Measurements from ENCODE around the gene TEKT5.

TEKT5 gene

DNA sequence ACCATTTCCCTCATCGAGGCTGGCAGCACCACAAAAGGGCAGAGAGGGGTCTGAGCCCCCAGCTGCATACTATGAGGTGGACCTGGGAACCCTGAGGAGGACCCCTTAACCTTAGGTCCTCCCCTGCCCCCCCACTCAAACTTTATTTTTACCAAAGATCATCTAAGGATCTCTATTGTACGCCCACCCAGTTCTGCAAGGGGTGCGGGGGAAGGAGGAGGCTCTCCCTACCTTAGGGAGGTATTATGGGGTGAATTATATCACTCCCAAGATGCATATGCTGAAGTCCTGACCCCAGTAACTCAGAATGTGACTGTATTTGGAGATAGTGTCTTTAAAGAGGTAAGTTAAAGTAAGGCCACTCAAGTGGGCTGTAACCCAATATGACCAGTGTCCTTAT, 87.6 kb downstream of the TEKT5 start:
- no peak for DNase-seq

DNA sequence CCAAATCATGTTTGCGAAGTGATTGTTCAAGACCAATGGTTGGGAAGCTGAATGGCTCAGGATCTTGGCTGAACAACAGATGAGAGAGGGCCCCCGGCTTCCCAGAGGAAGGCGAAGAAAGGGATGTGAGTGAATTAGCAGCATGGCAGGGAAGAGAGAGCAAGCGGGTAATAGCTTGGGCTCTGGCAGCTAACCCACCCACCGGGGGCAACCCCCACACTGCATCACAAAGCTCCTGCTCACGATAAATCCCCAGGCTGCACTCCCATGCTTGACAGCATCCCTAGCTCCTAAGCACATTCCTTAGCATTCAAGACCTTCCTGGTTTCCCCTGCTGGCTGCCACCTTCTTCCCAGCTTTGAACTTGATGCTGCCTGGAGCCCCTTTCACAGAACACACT, 88.1 kb downstream of the TEKT5 start:
- no peak for DNase-seq

DNA sequence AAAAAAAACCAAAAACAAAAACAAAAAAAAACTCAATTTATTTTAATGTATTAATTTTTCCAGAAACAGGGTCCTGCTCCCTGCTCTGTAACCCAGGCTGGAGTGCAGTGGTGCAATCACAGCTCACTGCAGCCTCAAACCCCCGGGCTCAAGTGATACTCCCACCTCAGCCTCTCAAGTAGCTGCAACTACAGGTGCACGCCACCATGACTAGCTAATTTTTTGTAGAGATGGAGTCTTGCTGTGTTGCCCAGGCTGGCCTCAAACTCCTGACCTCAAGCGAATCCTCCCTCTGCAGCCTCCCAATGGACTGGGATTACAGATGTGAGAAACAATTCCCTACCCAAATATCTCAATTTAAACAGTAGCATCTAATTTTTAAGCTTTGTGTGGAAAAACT, 89.1 kb downstream of the TEKT5 start:
- no peak for DNase-seq

DNA sequence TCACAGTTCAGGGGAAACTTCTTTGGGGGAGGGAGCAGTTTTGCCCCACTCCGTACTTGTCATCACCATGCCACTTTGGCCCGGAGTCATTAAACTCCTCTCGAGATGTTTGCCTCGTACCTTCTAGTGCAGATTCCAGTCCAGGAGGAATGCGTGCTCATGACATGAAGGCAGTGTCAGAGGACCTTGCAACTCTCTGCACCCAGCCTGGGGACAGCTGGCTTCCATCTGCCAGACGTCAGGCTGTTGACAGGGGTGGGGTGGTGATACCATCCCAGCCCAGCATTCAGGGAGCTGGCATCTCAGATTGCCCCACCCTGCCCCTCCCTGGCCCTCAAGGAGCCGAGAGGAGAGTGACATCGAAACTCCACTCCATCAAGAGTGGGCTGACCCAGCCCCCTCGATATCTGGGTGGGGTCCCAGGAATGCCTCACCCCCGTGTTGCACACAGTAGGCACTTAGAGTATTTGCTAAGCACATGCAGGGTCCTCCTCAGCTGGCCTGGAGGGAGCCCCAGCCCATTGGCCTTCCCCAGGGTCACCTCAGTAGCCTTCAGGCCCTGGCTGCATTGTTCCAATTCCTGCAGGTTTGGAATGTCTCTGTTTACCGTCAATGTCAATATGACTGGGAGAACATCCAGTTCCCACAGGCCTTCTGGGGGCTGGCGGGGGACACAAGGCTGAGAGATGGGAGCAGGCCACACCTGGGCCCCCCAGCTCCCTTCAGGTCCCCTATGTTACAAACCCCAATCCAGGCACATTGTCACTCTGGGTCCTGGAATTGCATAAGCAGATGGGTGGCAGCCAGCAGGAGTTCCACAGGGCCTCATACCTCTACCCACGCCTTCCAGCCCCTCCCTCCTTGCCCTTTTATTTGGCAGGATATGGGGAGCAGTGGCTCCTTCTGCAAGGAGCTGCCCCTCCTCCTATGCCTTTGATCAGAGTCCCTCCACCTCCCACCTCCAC, 93.0 kb downstream of the TEKT5 start:
- no peak for DNase-seq

DNA sequence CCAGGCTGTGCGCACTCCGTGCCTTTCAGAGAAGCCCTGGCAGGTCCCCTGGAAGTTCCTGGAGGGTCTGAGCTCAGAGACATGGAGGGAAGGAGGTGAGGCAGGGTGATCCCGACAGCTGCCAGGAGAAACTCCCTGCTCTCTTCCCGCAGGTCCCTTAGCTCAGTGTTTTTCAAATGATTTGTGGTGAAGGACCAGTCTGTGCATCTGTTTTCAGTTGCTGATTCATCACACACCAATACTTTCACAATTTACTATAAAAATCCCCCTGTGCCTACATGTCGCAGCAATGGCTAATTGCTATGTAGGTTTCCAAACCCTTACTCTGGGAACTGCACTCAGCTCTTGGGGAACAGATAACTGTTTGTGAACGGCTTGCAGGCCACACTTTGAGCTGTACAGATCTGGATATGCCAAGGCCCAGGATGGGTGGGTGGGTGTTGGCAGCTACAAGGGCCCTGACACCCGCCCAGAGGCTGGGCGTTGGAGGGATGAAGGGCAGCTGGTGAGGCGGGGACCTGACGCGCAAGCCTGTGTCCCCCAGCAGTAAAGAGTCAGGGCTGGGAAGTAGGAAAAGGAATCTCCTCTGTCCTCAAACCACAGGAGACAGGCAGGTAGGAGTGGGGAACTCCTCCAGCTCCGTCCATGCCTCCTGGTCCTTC, 93.8 kb downstream of the TEKT5 start:
- DNase-seq, result no peak

DNA sequence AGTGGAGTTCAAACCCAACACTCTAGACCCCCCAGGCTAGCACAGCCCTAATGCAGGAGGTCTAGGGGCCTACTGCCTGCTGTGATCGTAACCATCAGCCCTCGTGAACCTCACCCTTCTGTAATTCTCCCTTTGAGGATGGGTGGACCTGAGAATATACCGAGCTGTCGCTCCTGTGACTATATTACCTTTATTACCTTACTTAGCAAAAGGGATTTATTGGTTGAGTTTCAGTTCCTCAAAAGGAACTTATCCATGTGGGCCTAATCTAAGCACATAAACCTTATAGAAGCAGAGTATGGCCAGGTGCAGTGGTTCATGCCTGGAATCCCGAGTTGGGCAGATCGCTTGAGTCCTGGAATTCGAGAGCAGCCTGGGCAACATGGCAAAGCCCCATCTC, 95.1 kb downstream of the TEKT5 start:
- no peak for DNase-seq

DNA sequence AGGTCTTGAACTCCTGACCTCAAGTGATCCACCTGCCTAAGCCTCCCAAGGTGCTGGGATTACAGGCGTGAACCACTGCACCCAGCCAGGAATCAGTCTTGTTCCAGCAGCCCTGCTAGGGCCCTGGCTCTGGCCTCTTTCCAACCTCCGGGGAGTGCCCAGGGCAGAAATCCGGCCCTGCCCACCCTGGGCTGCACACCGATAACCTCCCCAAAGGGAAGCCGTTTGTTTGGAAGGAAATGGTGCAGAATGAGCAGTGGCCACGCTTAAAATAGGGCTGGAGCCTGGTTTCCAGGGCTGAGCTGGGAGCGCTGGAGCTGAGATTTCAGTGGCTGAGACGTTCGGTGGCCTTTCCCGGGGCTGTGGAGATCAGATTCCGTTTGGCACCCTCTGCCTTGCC, 96.6 kb downstream of the TEKT5 start:
- DNase-seq, result no peak

DNA sequence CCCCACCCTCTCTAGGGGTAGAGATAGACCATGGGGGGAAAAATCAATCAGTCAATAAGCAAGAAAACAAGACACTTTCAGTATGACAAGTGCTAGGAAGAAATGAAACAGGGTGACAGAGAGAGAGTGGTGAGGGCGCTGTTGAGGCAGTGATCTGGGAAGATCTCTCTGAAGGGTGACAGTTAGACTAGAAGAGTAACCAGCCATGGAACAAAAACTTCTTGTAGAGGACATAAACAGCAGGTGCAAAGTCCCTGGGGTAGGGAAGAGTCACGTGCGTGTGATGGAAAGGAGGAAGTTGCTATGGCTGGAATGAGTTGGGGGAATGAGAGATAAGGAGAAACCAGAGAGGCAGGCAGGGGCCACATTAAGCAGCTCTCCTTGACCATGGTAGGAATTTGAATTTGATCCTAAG, 97.5 kb downstream of the TEKT5 start:
- DNase-seq, result no peak

DNA sequence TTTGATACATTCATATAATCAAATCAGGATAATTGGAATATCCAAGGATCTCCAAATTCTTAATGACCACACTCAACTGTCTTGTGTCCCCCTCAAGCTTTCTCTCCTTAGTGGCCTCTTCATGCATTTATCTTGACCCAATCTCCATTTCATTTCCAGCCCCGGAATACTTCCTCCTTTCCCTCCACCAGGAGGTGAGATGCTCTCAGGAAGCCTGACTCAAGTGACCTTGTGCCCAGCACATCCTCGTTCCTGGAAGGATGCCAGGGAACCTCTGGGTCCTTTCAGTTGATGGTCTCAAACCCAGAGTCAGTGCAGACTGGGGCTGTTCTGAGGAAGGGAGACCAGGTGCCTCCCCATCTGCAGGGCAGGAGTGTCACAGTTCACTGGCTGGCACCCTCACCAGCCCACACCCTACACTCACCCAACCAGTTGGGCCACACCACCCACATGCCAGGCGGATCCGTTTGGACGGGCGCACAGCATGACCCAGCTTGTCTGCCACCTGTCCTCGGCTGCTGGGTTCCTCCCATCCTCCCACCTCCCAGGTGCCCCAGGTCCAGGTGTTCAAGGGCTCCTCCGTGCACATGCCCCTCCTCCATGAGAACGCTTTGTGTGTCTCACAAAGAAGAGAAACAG, 100.3 kb downstream of the TEKT5 start:
- no peak for DNase-seq

DNA sequence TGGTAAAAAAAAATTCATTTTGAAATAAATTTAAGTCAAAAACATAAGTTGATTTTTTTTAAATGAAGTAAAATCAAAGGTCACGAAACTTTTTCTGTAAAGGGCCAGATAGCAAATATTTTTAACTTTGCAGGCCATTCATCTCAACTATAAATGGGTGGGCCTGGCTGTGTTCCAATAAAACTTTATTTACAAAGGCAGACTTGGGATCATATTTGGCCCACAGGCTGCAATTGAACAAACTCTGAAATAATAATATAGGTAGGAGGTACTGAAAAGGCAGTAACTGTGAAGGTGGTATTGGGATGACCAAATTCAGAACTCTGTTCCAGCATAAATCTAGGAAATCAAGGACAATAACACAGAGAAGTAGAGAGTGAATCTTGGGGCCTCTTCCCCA, 102.1 kb downstream of the TEKT5 start:
- DNase-seq, result no peak

DNA sequence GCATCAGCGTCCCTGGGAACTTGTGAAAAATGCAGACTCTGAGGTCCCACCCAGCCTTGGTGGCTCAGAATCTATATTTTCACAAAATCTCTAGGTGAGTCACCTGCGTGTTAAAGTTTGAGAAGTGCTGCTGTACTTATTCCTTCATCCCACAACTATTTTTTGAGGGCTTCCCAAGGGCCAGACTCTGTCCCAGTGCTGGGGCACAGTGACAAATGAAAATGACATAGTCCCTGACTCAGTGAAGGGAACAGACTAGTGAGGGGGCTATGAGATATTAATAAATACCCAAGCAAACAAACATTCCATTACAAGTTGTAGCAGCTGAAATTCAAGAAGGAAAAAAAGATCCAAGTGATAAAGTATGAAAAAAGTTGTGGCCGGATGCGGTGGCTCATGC, 104.4 kb downstream of the TEKT5 start:
- no peak for DNase-seq

DNA sequence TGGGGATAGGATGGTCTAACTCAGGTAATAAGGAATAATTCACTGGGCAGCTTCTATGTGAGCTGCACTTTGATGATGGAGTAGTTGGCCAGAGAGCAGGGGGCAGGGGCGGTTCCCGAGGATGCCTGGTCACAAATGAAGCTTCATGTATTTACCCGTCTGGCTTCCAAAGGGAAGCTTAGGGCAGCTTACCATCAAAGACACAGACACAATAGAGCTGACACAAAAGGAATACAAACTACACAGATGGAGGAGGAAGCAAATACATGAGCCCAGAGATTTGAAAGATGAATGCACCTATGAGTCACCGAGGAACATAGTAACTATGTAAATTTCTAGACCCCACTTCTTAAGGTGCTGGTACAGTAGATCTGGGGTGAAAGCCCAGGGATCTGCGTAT, 105.6 kb downstream of the TEKT5 start:
- no peak for DNase-seq

DNA sequence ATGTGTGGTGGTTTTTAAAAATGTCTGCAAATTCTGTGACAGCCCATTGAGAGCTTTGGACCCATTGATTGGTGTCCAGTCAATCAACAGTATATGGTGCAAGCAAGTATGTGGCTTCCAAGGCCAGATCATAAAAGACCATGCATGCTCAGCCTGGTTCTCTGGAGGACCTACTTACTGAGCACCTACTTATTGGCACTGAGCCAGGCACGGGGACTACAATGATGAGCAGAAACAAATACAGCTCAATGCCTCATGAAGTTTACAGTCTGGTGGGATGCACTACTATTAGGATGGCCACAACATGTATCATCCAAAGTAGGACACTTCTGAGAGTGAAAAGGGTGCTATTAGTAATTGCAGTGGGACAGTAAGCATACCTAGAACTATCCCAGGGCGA, 107.1 kb downstream of the TEKT5 start:
- no peak for DNase-seq

DNA sequence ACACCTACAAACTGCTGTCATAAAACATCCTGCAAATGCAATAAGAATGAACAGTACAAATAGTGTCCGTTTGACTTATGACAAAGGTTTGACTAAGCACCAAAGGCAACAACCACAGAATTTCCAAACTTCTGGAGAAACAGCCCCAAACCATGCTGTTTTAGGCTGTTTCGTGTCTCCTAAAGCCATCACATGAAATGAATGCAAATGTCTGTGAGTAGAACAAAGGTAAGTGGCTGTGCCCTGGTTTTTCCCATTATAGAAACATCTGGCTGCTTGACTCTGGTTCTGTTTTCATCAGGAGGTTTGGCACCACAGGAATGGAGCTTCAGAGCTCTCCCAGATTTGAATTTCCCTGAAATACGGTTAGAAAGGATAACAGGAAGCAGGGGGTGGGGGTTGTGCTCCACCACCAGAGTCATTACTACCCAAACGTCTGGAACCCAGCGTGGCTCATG, 109.7 kb downstream of the TEKT5 start:
- DNase-seq, result no peak

DNA sequence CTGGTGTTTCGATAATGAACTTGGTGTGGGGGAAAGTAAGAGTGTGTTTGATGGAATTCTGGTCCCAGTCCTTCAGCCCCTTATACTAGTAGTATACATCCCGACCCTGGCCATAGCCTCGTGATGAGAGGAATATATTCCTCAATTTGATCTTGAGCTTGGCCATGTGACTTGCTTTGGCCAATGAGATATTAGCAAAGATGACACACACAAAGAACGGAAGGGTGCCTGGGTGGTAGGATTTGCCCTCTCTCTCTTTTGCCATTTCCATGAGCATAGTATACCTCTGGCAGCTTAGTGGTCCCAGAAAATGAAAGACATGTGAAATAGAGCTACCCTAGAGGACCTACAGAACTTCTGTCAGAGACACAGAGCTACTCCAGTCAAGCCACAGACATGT, 111.5 kb downstream of the TEKT5 start:
- DNase-seq, result no peak

DNA sequence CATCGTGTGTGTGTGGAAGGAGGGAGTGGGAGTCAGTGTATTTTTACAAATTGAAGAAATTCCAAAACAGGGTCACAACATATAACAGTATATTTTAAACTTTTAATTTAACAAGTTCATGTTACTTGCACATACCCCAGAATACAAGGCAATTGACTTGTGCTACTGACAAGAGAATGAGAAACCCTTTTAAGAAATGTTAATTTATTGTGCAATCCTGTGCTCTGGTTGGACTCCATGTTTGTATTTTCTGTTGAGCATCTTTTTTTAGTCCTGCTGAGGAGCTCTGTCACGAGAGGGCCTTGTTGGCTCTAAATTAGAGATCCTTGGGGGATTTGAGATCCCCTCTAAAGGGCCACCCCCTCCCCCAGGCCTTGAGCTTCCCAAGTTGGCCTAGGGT, 113.2 kb downstream of the TEKT5 start:
- DNase-seq, result no peak

DNA sequence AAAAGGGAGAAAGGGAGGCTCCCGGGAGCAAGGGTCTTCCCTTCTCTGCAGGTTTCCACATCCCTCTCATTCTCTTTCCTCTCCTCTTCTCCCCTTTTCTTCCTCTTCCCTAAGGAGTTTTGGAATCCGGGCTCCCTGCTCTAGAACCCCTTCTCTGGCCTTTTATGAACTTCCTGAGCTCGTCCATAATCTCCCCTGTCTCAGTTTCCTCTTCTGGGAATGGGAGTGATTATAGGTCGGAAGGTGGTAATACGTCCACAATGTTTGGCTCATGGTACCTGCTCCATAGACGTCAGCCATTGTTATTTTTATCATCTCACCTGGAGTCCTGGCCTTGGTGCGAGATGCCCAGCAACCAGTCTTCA, 113.9 kb downstream of the TEKT5 start:
- no peak for DNase-seq

DNA sequence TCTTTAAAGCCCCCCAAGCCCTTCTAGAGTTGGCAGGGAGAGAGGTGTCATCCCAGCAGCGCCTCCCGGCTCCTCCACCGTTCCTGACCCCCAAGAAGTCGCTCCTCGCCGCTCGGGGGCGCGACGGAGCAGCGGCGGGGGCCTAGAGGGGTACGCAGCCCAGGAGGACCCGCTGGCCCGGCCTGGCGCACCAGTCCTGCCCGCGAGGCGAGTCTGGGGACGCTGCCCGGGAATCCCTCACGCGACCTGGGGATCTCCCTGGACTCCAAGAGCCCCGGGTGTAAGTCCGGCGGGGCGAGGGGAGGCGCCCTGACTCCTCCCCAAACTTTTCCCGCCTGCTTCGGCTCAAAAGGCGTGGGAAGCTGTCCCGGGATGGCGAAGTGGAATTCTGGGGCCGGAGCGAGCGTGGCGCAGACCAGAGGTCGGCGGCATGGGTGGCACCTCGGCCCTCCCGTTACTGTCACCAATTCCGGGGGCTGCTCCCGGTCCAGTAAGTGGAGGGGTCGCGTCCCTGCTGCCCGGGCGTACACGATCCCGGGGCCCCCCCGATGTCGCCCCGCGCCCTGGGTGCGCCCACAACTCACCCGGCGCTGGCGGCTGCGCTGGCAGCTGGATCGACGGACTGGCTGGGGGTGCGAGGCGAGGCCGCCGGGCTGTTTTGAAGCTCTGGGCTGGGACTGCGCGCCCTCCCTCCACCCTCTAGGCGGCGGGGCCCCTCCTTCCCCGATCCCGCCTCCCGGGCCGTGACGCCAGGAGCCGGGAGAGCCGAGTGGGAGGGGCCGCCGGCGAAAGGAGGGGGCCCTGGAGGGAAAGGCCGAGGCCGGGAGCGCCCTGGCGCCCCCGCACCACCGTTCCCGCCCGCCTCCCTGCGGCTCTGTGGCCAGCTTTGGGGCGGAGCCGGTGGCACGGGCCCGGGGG, 114.5 kb downstream of the TEKT5 start, which contains the start of gene EMP2:
Gene EMP2 (minus strand): TSS at position 634 of the 918 bp plus-strand sequence. CDS start 32,981 bp downstream, outside the sequence.
- no peak for DNase-seq

DNA sequence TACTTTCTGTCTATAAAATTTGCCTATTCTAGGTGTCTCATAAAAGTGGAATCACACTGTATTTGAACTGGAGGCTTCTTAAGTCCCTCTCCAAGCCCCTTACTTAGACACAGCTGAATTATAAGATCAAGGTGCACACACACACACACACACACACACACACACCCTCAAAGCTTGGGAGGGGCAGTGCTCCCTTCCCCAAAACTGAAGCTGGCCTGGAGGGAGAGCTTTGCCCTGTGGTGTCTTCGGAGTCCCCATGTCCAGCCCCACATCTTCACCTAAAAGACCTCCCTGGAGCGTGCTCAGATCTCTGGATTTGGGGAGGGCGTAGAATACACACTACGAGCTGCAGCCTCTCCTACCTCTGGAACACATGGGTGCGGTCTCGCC, 115.2 kb downstream of the TEKT5 start:
- no peak for DNase-seq

DNA sequence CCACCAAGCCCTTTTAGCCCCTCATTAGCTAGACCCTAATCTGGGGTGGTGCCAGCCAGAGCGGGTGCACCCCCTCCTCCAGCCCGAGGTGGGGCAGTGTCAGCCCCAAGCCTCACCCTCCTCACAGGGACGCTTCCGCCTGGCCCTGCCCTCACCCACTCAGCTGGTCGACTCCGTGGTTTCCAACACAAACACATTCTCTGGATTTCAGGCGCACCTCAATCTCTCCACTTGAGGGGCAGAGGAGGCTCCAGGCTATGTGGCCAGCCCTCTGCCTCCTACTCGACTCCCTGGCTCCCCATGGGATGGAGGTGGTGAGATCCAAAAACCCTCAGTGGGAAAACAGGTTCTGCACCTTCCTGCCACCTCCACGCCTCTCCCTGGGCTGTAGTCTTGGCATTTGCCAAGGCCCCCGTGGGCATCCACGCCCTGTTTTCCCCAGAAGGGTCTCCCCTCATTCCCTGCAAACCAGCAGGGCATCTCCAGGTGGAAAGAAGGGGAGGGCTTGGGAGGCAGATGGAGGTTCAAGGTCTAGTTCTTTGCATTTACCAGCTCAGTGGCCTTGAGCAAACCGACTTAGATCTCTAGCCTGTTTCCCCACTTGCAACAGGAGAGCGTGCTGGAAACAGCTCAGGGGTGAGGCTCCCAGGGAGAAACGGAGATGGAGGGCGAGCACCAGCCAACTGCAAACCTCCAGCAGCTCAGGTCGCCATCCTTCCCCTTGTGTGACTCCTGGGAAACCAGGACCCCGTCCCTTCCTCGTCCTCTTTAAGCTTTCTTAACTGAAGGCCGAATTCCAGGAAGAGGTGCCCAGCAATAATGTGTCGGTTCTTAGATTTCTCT, 116.0 kb downstream of the TEKT5 start:
- no peak for DNase-seq
